ENCODE measurements around the gene DHH.
"Not testable (repeated sequence)": the region's sequence is repeated elsewhere in the genome, so short reads cannot be mapped to it uniquely, and the experiment has no call there.

The DHH gene

GRCh38 chr12:49084438-49084837 lies 10.2 kb downstream of the DHH start:
- Histone ChIP-seq H3K27me3 (ENCODE audit: control insufficient read depth in 5 of 5, insufficient read depth in 4 of 5, low read length in 5 of 5) (peaks cover 4 to 12% (median 10%) of the 10 kb centered on the region in 5 donors), H3K27ac (ENCODE audit: low read depth, low read length) (no peak overlapping the region), H3K9ac (ENCODE audit: low read length in 5 of 5) (no peak overlapping the region), H3K4me3 (ENCODE audit: low read depth in 1 of 5, low read length in 5 of 5) (no peak overlapping the region), H3K9me3 (ENCODE audit: control insufficient read depth in 5 of 5, low read length in 5 of 5) (peaks cover 0 to 4% (median 0%) of the 10 kb centered on the region in 5 donors), H3K36me3 (ENCODE audit: control insufficient read depth in 5 of 5, insufficient read depth in 5 of 5, low read length in 5 of 5) (no peaks in the 10 kb centered on the region), H3K4me1 (ENCODE audit: control insufficient read depth in 5 of 5, insufficient read depth in 5 of 5, low read length in 5 of 5) (peaks cover 3 to 10% (median 9%) of the 10 kb centered on the region in 5 donors)

- Histone ChIP-seq H3K27me3 (ENCODE audit: control insufficient read depth in 5 of 5, insufficient read depth in 4 of 5, low read length in 5 of 5) (no peaks in the 10 kb centered on the region), H3K4me1 (ENCODE audit: control insufficient read depth in 5 of 5, insufficient read depth in 5 of 5, low read length in 5 of 5) (no peaks in the 10 kb centered on the region), H3K9ac (ENCODE audit: low read length in 5 of 5) (no peak overlapping the region), H3K27ac (ENCODE audit: low read depth, low read length) (no peak overlapping the region), H3K9me3 (ENCODE audit: control insufficient read depth in 5 of 5, low read length in 5 of 5) (peaks cover 0 to 4% (median 0%) of the 10 kb centered on the region in 5 donors), H3K4me3 (ENCODE audit: low read depth in 1 of 5, low read length in 5 of 5) (no peak overlapping the region), H3K36me3 (ENCODE audit: control insufficient read depth in 5 of 5, insufficient read depth in 5 of 5, low read length in 5 of 5) (no peaks in the 10 kb centered on the region)
These were observed 14.8 kb downstream of the DHH start for GRCh38 chr12:49079793-49080192.

DNA sequence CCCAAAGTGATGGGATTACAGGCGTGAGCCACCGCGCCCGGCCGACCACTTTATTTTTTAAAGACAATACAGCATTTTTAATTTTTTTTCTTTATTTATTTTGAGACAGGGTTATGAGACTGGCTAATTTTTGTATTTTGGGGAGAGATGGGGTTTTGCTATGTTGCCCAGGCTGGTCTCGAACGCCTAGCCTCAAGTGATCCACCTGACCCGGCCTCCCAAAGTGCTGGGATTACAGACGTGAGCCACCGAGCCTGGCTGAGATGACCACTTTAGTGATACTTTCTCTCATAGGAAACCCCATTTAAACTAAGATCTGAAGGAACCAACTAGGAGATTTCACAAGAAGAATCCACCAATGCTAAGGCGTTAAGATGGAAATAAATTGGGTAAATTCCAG lies 23.6 kb downstream of the DHH start:
- Histone ChIP-seq H3K9me3 (ENCODE audit: control insufficient read depth in 5 of 5, low read length in 5 of 5) (no peaks in the 10 kb centered on the region), H3K4me1 (ENCODE audit: control insufficient read depth in 5 of 5, insufficient read depth in 5 of 5, low read length in 5 of 5) (peaks cover 3 to 16% (median 14%) of the 10 kb centered on the region in 5 donors), H3K27me3 (ENCODE audit: control insufficient read depth in 5 of 5, insufficient read depth in 4 of 5, low read length in 5 of 5) (no peaks in the 10 kb centered on the region), H3K36me3 (ENCODE audit: control insufficient read depth in 5 of 5, insufficient read depth in 5 of 5, low read length in 5 of 5) (no peaks in the 10 kb centered on the region), H3K9ac (ENCODE audit: low read length in 5 of 5) (no peak overlapping the region), H3K4me3 (ENCODE audit: low read depth in 1 of 5, low read length in 5 of 5) (no peak overlapping the region), H3K27ac (ENCODE audit: low read depth, low read length) (no peak overlapping the region)

DNA sequence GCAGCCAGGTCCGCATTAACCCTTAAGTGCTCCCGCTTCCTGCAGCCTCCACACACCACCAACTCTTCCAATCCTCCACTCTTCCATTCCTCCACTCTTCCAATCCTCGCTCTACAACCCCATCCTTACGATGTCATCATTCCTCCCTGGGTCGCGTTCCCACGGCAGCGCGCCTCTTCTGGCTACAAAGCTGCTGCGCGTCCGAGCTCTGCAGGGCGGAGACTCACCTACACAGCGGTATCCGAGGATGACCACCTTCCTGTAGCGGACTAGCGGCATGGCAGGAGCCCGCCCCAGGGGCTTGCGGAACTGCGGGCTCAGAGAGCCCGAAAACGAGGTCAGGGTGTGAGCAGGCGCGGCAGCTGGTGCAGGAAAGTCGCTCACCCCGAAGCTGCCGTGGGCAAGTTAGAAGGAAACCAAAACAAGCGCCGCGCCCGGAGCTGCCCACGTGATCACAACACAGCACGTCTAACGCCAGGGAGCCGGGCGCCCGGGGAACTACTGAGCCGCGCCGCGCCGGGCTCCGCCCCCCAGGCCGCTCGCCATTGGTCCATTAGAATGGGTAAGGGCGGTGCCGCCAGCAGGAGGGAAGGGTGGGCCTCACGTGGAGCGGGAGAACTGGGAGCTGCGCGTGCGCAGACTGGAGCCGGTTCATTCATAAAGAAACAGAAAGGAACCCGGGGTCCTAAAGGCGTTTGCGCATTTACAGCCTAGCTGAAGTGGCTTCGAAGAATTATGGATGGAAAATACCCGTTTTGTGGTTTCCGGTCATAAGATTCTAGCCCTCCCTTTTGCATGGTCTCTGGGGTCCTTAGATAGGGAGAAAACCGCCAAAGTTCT lies 24.9 kb downstream of the DHH start, which contains the start of gene RHEBL1:
Gene RHEBL1, minus strand, starts transcription at position 473 of the 840 bp plus-strand sequence. Its CDS starts 194 bp downstream, at position 279.
- Histone ChIP-seq H3K9me3 (ENCODE audit: control insufficient read depth in 5 of 5, low read length in 5 of 5) (no peaks in the 10 kb centered on the region), H3K9ac (ENCODE audit: low read length in 5 of 5) (peak within 1 kb of the TSS; percentile 26 to 79 (median 60)), H3K4me3 (ENCODE audit: low read depth in 1 of 5, low read length in 5 of 5) (peak within 1 kb of the TSS; percentile 69 to 94 (median 85)), H3K36me3 (ENCODE audit: control insufficient read depth in 5 of 5, insufficient read depth in 5 of 5, low read length in 5 of 5) (no peaks in the 10 kb centered on the region), H3K4me1 (ENCODE audit: control insufficient read depth in 5 of 5, insufficient read depth in 5 of 5, low read length in 5 of 5) (peaks cover 3 to 16% (median 14%) of the 10 kb centered on the region in 5 donors), H3K27ac (ENCODE audit: low read depth, low read length) (peak within 1 kb of the TSS; percentile 62), H3K27me3 (ENCODE audit: control insufficient read depth in 5 of 5, insufficient read depth in 4 of 5, low read length in 5 of 5) (no peaks in the 10 kb centered on the region)

DNA sequence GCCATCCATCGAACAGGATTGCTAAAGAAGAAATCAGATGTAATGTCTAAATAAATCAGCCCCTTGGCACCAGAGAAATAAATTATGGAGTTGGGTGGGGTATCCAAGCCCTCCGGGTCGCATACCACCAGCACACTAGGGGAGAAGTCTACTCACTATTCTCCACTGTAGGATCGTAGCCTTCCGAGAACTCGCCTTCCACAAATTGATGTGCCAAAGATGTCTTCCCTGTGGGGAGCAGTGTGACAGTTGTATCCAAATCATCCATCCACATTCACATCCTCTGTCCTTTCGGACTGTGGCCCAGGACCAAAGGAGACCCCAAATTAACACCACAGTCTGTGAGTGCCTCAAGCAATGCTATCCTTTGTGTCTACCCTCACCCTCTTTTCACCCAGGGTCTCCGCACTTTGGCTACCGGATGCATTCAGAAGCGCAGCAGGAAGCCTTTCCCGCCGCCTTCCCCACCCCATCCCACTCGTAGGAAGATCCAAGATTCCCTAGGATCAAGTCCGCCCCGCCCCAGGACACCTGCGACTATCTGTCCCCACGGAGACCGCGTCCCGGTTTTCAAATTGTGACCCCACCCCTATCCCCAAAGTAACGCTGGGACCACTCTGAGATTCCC lies 25.6 kb downstream of the DHH start:
- H3K9me3 ChIP-seq (ENCODE audit: control insufficient read depth in 5 of 5, low read length in 5 of 5), result no peaks in the 10 kb centered on the region
- peak overlapping the region in 4 of 5 donors; percentile 26 to 79 (median 60) for H3K9ac ChIP-seq (ENCODE audit: low read length in 5 of 5)
- H3K36me3 ChIP-seq (ENCODE audit: control insufficient read depth in 5 of 5, insufficient read depth in 5 of 5, low read length in 5 of 5), result no peaks in the 10 kb centered on the region
- H3K27ac ChIP-seq (ENCODE audit: low read depth, low read length), result peak overlapping the region; percentile 62
- peak overlapping the region; percentile 69 to 94 (median 85) for H3K4me3 ChIP-seq (ENCODE audit: low read depth in 1 of 5, low read length in 5 of 5)
- no peaks in the 10 kb centered on the region for H3K27me3 ChIP-seq (ENCODE audit: control insufficient read depth in 5 of 5, insufficient read depth in 4 of 5, low read length in 5 of 5)
- peaks cover 3 to 16% (median 14%) of the 10 kb centered on the region in 5 donors for H3K4me1 ChIP-seq (ENCODE audit: control insufficient read depth in 5 of 5, insufficient read depth in 5 of 5, low read length in 5 of 5)

GRCh38 chr12:49066120-49066519 lies 28.5 kb downstream of the DHH start:
- Histone ChIP-seq H3K27me3 (ENCODE audit: control insufficient read depth in 5 of 5, insufficient read depth in 4 of 5, low read length in 5 of 5) (no peaks in the 10 kb centered on the region), H3K9ac (ENCODE audit: low read length in 5 of 5) (no peak overlapping the region), H3K9me3 (ENCODE audit: control insufficient read depth in 5 of 5, low read length in 5 of 5) (no peaks in the 10 kb centered on the region), H3K36me3 (ENCODE audit: control insufficient read depth in 5 of 5, insufficient read depth in 5 of 5, low read length in 5 of 5) (no peaks in the 10 kb centered on the region), H3K4me1 (ENCODE audit: control insufficient read depth in 5 of 5, insufficient read depth in 5 of 5, low read length in 5 of 5) (peaks cover 3 to 22% (median 19%) of the 10 kb centered on the region in 5 donors), H3K4me3 (ENCODE audit: low read depth in 1 of 5, low read length in 5 of 5) (no peak overlapping the region), H3K27ac (ENCODE audit: low read depth, low read length) (no peak overlapping the region)

GRCh38 chr12:49064767-49065152 lies 29.8 kb downstream of the DHH start:
- Histone ChIP-seq H3K4me3 (ENCODE audit: low read depth in 1 of 5, low read length in 5 of 5) (no peak overlapping the region), H3K4me1 (ENCODE audit: control insufficient read depth in 5 of 5, insufficient read depth in 5 of 5, low read length in 5 of 5) (peaks cover 3 to 21% (median 18%) of the 10 kb centered on the region in 5 donors), H3K9me3 (ENCODE audit: control insufficient read depth in 5 of 5, low read length in 5 of 5) (no peaks in the 10 kb centered on the region), H3K36me3 (ENCODE audit: control insufficient read depth in 5 of 5, insufficient read depth in 5 of 5, low read length in 5 of 5) (no peaks in the 10 kb centered on the region), H3K27ac (ENCODE audit: low read depth, low read length) (no peak overlapping the region), H3K27me3 (ENCODE audit: control insufficient read depth in 5 of 5, insufficient read depth in 4 of 5, low read length in 5 of 5) (no peaks in the 10 kb centered on the region), H3K9ac (ENCODE audit: low read length in 5 of 5) (no peak overlapping the region)

DNA sequence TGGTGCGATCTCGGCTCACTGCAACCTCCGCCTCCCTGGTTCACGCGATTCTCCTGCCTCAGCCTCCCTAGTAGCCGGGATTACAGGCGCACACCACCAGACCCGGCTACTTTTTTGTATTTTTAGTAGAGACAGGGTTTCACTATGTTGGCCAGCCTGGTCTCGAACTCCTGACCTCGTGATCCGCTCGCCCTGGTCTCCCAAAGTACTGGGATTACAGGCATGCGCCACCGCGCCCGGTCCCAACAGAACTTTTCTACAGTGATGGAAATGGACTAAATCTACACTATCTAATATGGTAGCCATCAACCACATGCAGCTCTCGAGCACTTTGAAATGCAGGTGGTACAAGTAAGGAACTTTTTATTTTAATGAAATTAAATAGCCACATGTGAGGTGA lies 32.7 kb downstream of the DHH start:
- not testable (repeated sequence) for H3K4me3 ChIP-seq (ENCODE audit: low read depth in 1 of 5, low read length in 5 of 5); H3K27me3 ChIP-seq (ENCODE audit: control insufficient read depth in 5 of 5, insufficient read depth in 4 of 5, low read length in 5 of 5); H3K36me3 ChIP-seq (ENCODE audit: control insufficient read depth in 5 of 5, insufficient read depth in 5 of 5, low read length in 5 of 5); H3K9me3 ChIP-seq (ENCODE audit: control insufficient read depth in 5 of 5, low read length in 5 of 5); H3K27ac ChIP-seq (ENCODE audit: low read depth, low read length)
- Histone ChIP-seq H3K9ac (ENCODE audit: low read length in 5 of 5) (peak overlapping the region in 1 of 5 donors; percentile 45), H3K4me1 (ENCODE audit: control insufficient read depth in 5 of 5, insufficient read depth in 5 of 5, low read length in 5 of 5) (peaks cover 15 to 39% (median 35%) of the 10 kb centered on the region in 5 donors)

GRCh38 chr12:49061157-49061650 lies 33.4 kb downstream of the DHH start:
- H3K4me1 ChIP-seq (ENCODE audit: control insufficient read depth in 5 of 5, insufficient read depth in 5 of 5, low read length in 5 of 5), result peaks cover 15 to 46% (median 42%) of the 10 kb centered on the region in 5 donors
- no peaks in the 10 kb centered on the region for H3K27me3 ChIP-seq (ENCODE audit: control insufficient read depth in 5 of 5, insufficient read depth in 4 of 5, low read length in 5 of 5)
- H3K9ac ChIP-seq (ENCODE audit: low read length in 5 of 5), result peak overlapping the region; percentile 45 to 99 (median 82)
- peak overlapping the region; percentile 85 to 95 (median 89) for H3K4me3 ChIP-seq (ENCODE audit: low read depth in 1 of 5, low read length in 5 of 5)
- H3K27ac ChIP-seq (ENCODE audit: low read depth, low read length), result peak overlapping the region; percentile 92
- no peaks in the 10 kb centered on the region for H3K36me3 ChIP-seq (ENCODE audit: control insufficient read depth in 5 of 5, insufficient read depth in 5 of 5, low read length in 5 of 5)
- no peaks in the 10 kb centered on the region for H3K9me3 ChIP-seq (ENCODE audit: control insufficient read depth in 5 of 5, low read length in 5 of 5)
